Activated CD8-positive, alpha-beta T cell treated with anti-CD3 and anti-CD28 coated beads, Interleukin-2, amount 10 ng/mL, durations not matched to agents 7 days and 5 days (primary cell): ENCODE measurements around the gene ASCC1. TPM values are rescaled to one million over a fixed set of nuclear protein-coding genes. Genes with fewer than 3 reads are reported as not detected.
"Not testable (repeated sequence)": the region's sequence is repeated elsewhere in the genome, so short reads cannot be mapped to it uniquely, and the experiment has no call there.

ENCODE experiments used
- ATAC-seq: fragments of 150-1000 bp; cut with Tn5 transposase; one replicate; pipeline ENCODE4 v1.10.0; 2021; ENCODE audit warnings: moderate library complexity
- CTCF ChIA-PET: fragments of 350-600 bp; sonication (Branson Sonifier 250); formaldehyde crosslinking; loops from one replicate; lab custom pipeline; 2021; ENCODE audit warnings: antibody characterized with exemption; lab: Charles Lee
- POLR2A ChIA-PET: fragments of 350-600 bp; sonication (Branson Sonifier 250); formaldehyde crosslinking; loops from one replicate; lab custom pipeline; 2021; ENCODE audit warnings: antibody characterized with exemption; lab: Charles Lee
- DNase-seq: peaks from one replicate; pipeline ENCODE4 v3.0.0-alpha.2; 2020
- H3K27ac Mint-ChIP-seq: one replicate; pipeline ENCODE4 v1.8.0; 2021; ENCODE audit warnings: mild to moderate bottlenecking, mixed read lengths
- H3K27me3 Mint-ChIP-seq: one replicate; pipeline ENCODE4 v1.8.0; 2021; ENCODE audit warnings: low read depth, mixed read lengths
- H3K36me3 Mint-ChIP-seq: one replicate; pipeline ENCODE4 v1.8.0; 2021; ENCODE audit warnings: low read depth, mixed read lengths
- H3K4me1 Mint-ChIP-seq: one replicate; pipeline ENCODE4 v1.8.0; 2021; ENCODE audit warnings: low read depth, mixed read lengths
- H3K4me3 Mint-ChIP-seq: one replicate; pipeline ENCODE4 v1.8.0; 2021; ENCODE audit warnings: mild to moderate bottlenecking, mixed read lengths
- H3K9me3 Mint-ChIP-seq: one replicate; pipeline ENCODE4 v1.8.0; 2022; ENCODE audit warnings: mixed read lengths; ENCODE audit not compliant: insufficient read depth
- total RNA-seq, 2 experiments: library from RNA; stranded (reverse); gene quantifications; one replicate each; pipeline ENCODE4 v1.2.3, GENCODE V29; 2021

ASCC1 gene
- total RNA-seq, 2 experiments from 2014 or later = 34.8 to 40.3 TPM

DNA sequence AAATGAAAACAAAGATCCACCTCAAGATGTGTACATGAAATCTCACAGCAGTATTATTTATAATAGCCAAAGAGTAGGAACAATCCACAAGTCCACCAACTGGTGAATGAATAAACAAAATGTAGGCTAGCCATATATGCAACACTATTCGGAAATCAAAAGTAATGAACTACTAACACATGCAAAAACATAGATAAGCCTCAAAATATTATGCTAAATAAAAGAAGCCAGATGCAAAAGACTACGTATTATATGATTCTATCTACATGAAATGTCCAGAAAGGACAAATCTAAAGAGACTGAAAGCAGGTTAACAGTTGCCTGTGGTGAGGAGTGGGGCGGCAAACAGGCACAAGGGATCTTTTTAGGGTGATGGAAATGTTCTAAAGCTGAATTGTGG is 49.0 kb downstream of the ASCC1 start:
- no peak overlapping the region for H3K27ac Mint-ChIP-seq
- no peak for ATAC-seq
- H3K9me3 Mint-ChIP-seq = no peaks in the 10 kb centered on the region
- DNase-seq = no peak
- H3K27me3 Mint-ChIP-seq = no peaks in the 10 kb centered on the region
- peaks cover 28% of the 10 kb centered on the region for H3K4me1 Mint-ChIP-seq
- ChIA-PET POLR2A (no interaction called here), CTCF (interaction anchor here (0.9 to 1.1 kb wide), 2 partner anchors 11 to 19 kb away, joined by 3 to 4 read pairs; no protein-coding TSS in a partner anchor)
- peaks cover 28% of the 10 kb centered on the region for H3K36me3 Mint-ChIP-seq
- no peak overlapping the region for H3K4me3 Mint-ChIP-seq

DNA sequence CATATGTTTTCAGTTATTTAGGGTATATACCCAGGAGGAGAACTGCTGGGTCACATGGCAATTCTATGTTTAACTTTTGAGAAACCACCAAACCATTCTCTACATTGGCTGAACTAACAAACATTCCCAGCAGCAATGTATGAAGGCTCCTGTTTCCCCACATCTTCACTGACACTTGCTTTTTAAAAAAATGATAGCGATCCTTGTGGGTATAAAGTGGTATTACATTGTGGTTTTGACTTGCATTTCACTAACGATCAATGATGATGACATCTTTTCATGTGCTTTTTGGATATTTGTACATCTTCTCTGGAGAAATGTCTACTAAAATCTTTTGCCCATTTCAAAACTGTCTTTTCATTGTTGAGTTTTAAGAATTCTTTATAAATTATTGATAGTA is 51.5 kb downstream of the ASCC1 start:
- CTCF ChIA-PET = interaction anchor here (0.9 to 1.5 kb wide), 3 partner anchors 10 to 116 kb away, joined by 4 to 8 read pairs (median 4); no protein-coding TSS in a partner anchor
- POLR2A ChIA-PET = no interaction called here

DNA sequence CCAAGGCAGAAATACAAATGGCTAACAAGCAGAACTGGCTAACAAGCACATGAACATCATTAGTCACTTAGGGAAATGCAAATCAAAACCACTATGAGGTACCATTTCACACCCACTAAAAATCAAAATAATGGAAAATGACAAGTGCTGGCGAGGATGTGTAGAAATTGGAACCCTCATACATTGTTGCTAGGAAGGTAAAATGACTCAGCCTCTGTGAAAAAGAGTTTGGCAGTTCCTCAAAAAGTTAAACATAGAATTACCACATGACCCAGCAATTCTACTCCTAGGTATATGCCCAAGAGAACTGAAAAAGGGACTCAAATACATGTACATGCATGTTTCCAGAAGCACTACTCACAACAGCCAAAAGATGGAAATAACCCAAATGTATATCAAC is 53.1 kb downstream of the ASCC1 start:
- ChIA-PET POLR2A (no interaction called here), CTCF (no interaction called here)
- H3K4me3 Mint-ChIP-seq = no peak overlapping the region
- H3K27ac Mint-ChIP-seq = no peak overlapping the region
- no peaks in the 10 kb centered on the region for H3K27me3 Mint-ChIP-seq
- peaks cover 21% of the 10 kb centered on the region for H3K4me1 Mint-ChIP-seq
- peaks cover 40% of the 10 kb centered on the region for H3K36me3 Mint-ChIP-seq
- ATAC-seq (no peak), DNase-seq (no peak)
- no peaks in the 10 kb centered on the region for H3K9me3 Mint-ChIP-seq

More for the DNA sequence above, 51.5 kb downstream of the ASCC1 start:
- no peak overlapping the region for H3K4me3 Mint-ChIP-seq
- H3K27ac Mint-ChIP-seq = no peak overlapping the region
- no peaks in the 10 kb centered on the region for H3K9me3 Mint-ChIP-seq
- ATAC-seq (no peak), DNase-seq (no peak)
- H3K36me3 Mint-ChIP-seq = peaks cover 34% of the 10 kb centered on the region
- peaks cover 21% of the 10 kb centered on the region for H3K4me1 Mint-ChIP-seq
- no peaks in the 10 kb centered on the region for H3K27me3 Mint-ChIP-seq

DNA sequence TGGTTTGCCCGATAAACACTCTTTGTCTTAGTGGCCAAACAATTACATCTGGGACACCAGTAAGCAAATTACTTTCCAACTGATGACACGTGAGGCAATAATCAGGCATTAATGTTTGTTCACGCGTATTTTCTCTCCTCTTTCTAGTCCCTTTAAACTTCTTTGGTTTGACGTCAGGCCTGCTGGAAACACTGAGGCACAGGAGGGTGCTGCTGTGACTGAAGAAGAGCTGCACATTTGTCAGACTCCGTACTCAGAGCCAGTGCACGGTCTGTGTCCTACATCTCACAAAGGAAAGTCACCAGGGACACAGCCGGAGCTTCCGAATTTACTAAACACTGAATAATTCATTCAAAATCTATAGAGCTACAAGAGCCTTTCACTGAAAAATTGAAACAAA is 57.9 kb downstream of the ASCC1 start:
- ChIA-PET POLR2A (no interaction called here), CTCF (interaction anchor here (0.5 to 1.6 kb wide), 2 partner anchors 26 to 66 kb away, joined by 3 to 5 read pairs; no protein-coding TSS in a partner anchor)
- ATAC-seq = no peak
- H3K4me3 Mint-ChIP-seq = no peak overlapping the region
- H3K9me3 Mint-ChIP-seq = no peaks in the 10 kb centered on the region
- peaks cover 38% of the 10 kb centered on the region for H3K36me3 Mint-ChIP-seq
- H3K4me1 Mint-ChIP-seq = peaks cover 4% of the 10 kb centered on the region
- H3K27me3 Mint-ChIP-seq = no peaks in the 10 kb centered on the region
- no peak for DNase-seq
- H3K27ac Mint-ChIP-seq = no peak overlapping the region

DNA sequence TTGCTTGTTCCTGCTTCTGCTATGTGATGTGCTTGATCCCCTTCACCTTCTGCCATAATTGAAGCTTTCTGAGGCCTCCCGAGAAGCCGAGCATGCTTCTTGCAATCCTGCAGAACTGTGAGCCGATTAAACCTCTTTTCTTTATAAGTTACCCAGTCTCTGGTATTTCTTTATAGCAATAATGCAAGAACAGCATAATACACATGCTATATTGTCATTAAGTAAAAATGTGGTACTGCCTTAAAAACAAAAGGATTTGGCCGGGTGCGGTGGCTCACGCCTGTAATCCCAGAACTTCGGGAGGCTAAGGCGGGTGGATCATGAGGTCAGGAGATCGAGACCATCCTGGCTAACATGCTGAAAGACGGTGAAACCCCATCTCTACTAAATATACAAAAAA is 59.9 kb downstream of the ASCC1 start:
- ChIA-PET CTCF (interaction anchor here (1.1 to 1.4 kb wide), 2 partner anchors 11 to 108 kb away, joined by 3 read pairs; no protein-coding TSS in a partner anchor), POLR2A (interaction anchor here (0.6 kb wide), 1 partner anchor 184 kb away, joined by 3 read pairs; no protein-coding TSS in a partner anchor)
- Mint-ChIP-seq H3K27ac (no peak overlapping the region), H3K4me1 (no peaks in the 10 kb centered on the region), H3K27me3 (no peaks in the 10 kb centered on the region), H3K36me3 (peaks cover 36% of the 10 kb centered on the region), H3K9me3 (no peaks in the 10 kb centered on the region), H3K4me3 (no peak overlapping the region)
- DNase-seq (no peak), ATAC-seq (no peak)

DNA sequence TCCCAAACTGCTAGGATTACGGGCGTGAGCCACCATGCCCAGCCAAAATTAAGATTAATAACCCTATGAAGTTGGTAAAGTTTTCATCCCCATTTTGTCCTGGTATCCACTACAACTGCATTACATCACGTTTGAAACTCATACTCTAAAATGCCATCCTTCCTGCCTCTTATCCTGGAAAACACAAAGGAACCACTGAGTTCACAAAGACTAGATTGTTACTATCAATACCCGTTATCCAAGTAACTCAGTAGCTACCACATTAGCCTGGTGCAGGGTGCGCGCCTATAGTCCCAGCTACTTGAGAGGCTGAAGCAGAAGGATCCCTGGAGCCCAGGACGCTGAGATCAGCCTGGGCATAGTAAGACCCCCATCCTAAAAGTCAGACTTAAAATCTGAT is 63.8 kb downstream of the ASCC1 start:
- ATAC-seq (no peak), DNase-seq (no peak)
- no peaks in the 10 kb centered on the region for H3K9me3 Mint-ChIP-seq
- peaks cover 39% of the 10 kb centered on the region for H3K36me3 Mint-ChIP-seq
- POLR2A ChIA-PET = no interaction called here
- H3K27me3 Mint-ChIP-seq = no peaks in the 10 kb centered on the region
- H3K4me1 Mint-ChIP-seq = no peaks in the 10 kb centered on the region
- CTCF ChIA-PET = no interaction called here
- H3K4me3 Mint-ChIP-seq = no peak overlapping the region
- H3K27ac Mint-ChIP-seq = no peak overlapping the region

DNA sequence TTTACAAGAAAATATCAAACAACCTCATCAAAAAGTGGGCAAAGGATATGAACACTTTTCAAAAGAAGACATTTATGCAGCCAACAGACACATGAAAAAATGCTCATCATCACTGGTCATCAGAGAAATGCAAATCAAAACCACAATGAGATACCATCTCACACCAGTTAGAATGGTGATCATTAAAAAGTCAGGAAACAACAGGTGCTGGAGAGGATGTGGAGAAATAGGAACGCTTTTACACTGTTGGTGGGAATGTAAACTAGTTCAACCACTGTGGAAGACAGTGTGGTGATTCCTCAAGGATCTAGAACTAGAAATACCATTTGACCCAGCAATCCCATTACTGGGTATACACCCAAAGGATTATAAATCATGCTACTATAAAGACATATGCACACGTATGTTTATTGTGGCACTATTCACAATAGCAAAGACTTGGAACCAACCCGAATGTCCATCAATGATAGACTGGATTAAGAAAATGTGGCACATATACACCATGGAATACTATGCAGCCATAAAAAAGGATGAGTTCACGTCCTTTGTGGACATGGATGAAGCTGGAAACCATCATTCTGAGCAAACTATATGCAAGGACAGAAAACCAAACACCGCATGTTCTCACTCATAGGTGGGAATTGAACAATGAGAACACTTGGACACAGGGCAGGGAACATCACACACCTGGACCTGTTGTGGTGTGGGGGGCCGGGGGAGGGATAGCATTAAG is 65.2 kb downstream of the ASCC1 start:
- POLR2A ChIA-PET, H3K27me3 Mint-ChIP-seq, H3K4me3 Mint-ChIP-seq, ATAC-seq, CTCF ChIA-PET, H3K4me1 Mint-ChIP-seq, DNase-seq, H3K27ac Mint-ChIP-seq, H3K9me3 Mint-ChIP-seq: not testable (repeated sequence)
- H3K36me3 Mint-ChIP-seq = peaks cover 30% of the 10 kb centered on the region

DNA sequence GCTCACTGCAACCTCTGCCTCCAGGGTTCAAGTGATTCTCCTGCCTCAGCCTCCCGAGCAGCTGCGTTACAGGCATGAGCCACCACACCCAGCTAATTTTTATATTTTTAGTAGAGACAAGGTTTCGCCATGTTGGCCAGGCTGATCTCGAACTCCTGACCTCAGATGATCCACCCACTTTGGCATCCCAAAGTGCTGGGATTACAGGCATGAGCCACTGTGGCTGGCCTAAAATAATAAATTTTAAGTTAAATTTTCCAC is 68.8 kb downstream of the ASCC1 start:
- POLR2A ChIA-PET, H3K4me1 Mint-ChIP-seq, H3K4me3 Mint-ChIP-seq, H3K27ac Mint-ChIP-seq, H3K9me3 Mint-ChIP-seq, ATAC-seq, DNase-seq, H3K27me3 Mint-ChIP-seq: not testable (repeated sequence)
- CTCF ChIA-PET = interaction anchor here (1.0 to 1.3 kb wide), 2 partner anchors 21 to 99 kb away, joined by 4 read pairs; no protein-coding TSS in a partner anchor
- peaks cover 20% of the 10 kb centered on the region for H3K36me3 Mint-ChIP-seq

DNA sequence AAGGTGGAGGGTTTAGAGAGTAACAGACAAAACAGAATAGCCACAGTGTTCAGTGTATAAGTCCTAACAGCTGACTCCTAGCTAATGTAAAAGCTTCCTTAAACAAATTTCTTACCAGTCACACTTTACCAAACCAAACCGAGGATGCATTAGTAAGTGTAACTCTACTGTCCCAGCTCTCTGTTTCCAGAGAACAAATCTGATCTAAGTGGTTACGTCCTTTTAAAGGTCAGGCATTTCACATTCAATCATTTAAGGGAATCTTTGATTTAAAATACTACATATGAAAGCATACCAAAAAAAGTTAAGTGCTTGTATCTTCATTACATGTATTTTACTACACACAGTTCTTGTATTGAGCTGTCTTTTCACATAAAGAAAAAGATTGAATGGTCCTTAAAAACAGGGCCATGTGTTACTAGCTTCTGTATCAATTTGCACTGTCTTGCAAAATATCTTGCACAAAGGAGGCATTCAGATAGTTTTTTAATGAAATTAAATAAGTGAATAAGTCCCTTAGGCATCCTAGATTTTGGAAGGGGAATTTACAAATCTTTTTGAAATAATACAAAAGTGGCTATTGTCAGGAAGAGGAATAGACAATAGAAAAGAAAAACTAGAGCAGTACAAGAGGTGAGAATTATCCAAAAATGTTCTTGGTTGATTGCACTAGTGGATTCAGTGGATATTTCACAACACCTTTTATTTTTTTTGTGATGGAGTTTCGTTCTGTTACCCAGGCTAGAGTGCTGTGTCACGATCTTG is 69.3 kb downstream of the ASCC1 start:
- H3K4me1 Mint-ChIP-seq = no peaks in the 10 kb centered on the region
- peaks cover 18% of the 10 kb centered on the region for H3K36me3 Mint-ChIP-seq

DNA sequence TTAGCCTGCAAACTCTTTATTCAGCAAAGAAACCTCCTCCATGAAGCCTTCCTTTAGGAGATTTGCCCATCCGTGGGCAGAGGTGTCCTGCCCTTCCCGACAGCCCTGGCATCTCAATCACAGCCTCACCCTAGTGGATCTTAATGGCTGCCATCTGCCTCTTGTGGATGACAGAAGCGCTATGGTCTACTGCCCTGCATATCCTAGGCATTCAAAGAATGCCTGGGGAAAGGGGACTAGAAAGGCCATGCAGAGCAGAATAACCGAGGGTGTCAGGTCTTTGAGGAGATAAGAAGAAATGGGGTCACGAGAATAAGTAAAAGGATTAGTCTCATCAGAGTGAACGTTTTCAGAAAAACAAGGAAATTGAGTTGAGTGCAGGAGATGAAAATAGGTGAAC is 70.0 kb downstream of the ASCC1 start:
- no peak for ATAC-seq
- POLR2A ChIA-PET = no interaction called here
- no peaks in the 10 kb centered on the region for H3K4me1 Mint-ChIP-seq
- H3K36me3 Mint-ChIP-seq = peaks cover 15% of the 10 kb centered on the region
- H3K4me3 Mint-ChIP-seq = no peak overlapping the region
- H3K27ac Mint-ChIP-seq = no peak overlapping the region
- no peaks in the 10 kb centered on the region for H3K27me3 Mint-ChIP-seq
- CTCF ChIA-PET = interaction anchor here (1.0 kb wide), 1 partner anchor 20 kb away, joined by 4 read pairs; no protein-coding TSS in a partner anchor
- H3K9me3 Mint-ChIP-seq = no peaks in the 10 kb centered on the region
- DNase-seq = no peak

More for the DNA sequence above, 69.3 kb downstream of the ASCC1 start:
- Mint-ChIP-seq H3K9me3 (no peaks in the 10 kb centered on the region), H3K4me3 (no peak overlapping the region), H3K27me3 (no peaks in the 10 kb centered on the region), H3K27ac (no peak overlapping the region)
- ChIA-PET CTCF (interaction anchor here (1.0 to 1.3 kb wide), 2 partner anchors 21 to 98 kb away, joined by 4 read pairs; no protein-coding TSS in a partner anchor), POLR2A (no interaction called here)
- ATAC-seq (no peak), DNase-seq (no peak)

DNA sequence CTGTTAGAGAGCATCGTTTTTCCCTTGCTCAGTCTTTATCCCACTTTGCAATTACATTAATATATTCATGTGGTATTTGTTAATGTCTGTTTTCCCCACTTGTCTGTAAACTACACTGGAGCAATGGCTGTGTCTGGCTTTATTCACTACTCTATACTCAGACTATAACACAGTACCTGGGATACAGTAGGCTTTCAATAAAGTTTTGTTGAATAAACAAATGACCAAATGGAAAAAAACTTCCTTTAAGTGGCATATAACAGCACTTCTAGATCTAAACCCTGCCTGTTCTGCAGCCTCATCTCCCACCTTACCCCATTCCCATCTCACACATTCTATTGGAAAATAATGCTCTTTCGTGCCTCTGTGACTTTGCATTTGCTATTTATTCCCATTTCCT is 70.4 kb downstream of the ASCC1 start:
- Mint-ChIP-seq H3K27me3 (no peaks in the 10 kb centered on the region), H3K4me3 (no peak overlapping the region), H3K4me1 (no peaks in the 10 kb centered on the region), H3K9me3 (no peaks in the 10 kb centered on the region), H3K27ac (no peak overlapping the region), H3K36me3 (peaks cover 13% of the 10 kb centered on the region)
- no peak for DNase-seq
- no peak for ATAC-seq
- CTCF ChIA-PET = no interaction called here
- POLR2A ChIA-PET = no interaction called here

DNA sequence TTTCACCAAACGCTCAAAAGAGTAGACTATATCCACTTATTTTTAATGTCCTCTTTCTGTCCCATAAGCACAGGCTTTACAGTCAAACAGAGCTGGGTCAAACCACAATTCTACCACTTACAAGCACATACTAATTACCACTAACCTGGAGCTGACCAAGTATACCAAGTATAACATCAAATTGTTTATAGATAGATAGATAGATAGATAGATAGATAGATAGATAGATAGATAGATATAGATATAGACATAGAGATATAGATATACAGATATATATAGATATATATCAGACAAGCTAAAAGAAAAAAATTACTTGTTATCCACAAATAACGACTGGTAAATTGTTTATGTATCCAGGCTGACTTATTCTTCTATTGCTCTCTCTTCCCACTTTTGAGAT is 75.2 kb downstream of the ASCC1 start:
- H3K4me1 Mint-ChIP-seq = peaks cover 5% of the 10 kb centered on the region
- no peak for DNase-seq
- H3K4me3 Mint-ChIP-seq = no peak overlapping the region
- ChIA-PET POLR2A (no interaction called here), CTCF (interaction anchor here (0.6 to 1.9 kb wide), 8 partner anchors 9 to 199 kb away, joined by 3 to 8 read pairs (median 3); partner anchors contain the start of gene ANAPC16)
- ATAC-seq = no peak
- no peaks in the 10 kb centered on the region for H3K9me3 Mint-ChIP-seq
- no peaks in the 10 kb centered on the region for H3K27me3 Mint-ChIP-seq
- H3K27ac Mint-ChIP-seq = no peak overlapping the region
- peaks cover 11% of the 10 kb centered on the region for H3K36me3 Mint-ChIP-seq
